SK-N-SH treated with all-trans-retinoic acid at 6 μM for 48 hours (cell line): ENCODE data around the gene RNF144A.

ENCODE experiments used
- ATAC-seq: fragments of 200-7000 bp; cut with Tn5 transposase; 3 replicates; pipeline ENCODE4 v1.9.1; 2020; ENCODE audit warnings: mild to moderate bottlenecking, moderate library complexity
- ARNTL ChIP-seq: fragments of 450-650 bp; formaldehyde crosslinking; IDR thresholded peaks from 2 replicates; pipeline ENCODE4 v1.5.0; 2020; ENCODE audit warnings: low read depth, mild to moderate bottlenecking, moderate library complexity, borderline replicate concordance
- BACH2 ChIP-seq: fragments of 250-450 bp; sonication (Bioruptor Pico); IDR thresholded peaks from 2 replicates; pipeline ENCODE4 v1.9.0; 2021; ENCODE audit warnings: mild to moderate bottlenecking, borderline replicate concordance
- CSDC2 ChIP-seq: fragments of 250-450 bp; sonication (Bioruptor Pico); IDR thresholded peaks from 2 replicates; pipeline ENCODE4 v1.5.0; 2020; ENCODE audit warnings: mild to moderate bottlenecking, moderate library complexity
- ESRRG ChIP-seq: fragments of 250-450 bp; sonication (Bioruptor Pico); IDR thresholded peaks from 2 replicates; pipeline ENCODE4 v1.6.1; 2021; ENCODE audit warnings: mild to moderate bottlenecking
- GLIS3 ChIP-seq: fragments of 250-450 bp; sonication (Bioruptor Pico); IDR thresholded peaks from 2 replicates; pipeline ENCODE4 v1.5.0; 2020; ENCODE audit warnings: mild to moderate bottlenecking, moderate library complexity
- ISL1 ChIP-seq: fragments of 250-450 bp; sonication (Bioruptor Pico); IDR thresholded peaks from 2 replicates; pipeline ENCODE4 v2.1.2; 2022; ENCODE audit warnings: mild to moderate bottlenecking, moderate library complexity
- OSR1 ChIP-seq: fragments of 250-450 bp; sonication (Bioruptor Pico); IDR thresholded peaks from 2 replicates; pipeline ENCODE4 v1.8.0; 2022; ENCODE audit warnings: moderate library complexity, mild to moderate bottlenecking, inconsistent platforms
- PPARA ChIP-seq: fragments of 250-450 bp; sonication (Bioruptor Pico); IDR thresholded peaks from 2 replicates; pipeline ENCODE4 v1.5.0; 2020; ENCODE audit warnings: mild to moderate bottlenecking, borderline replicate concordance
- RARB ChIP-seq: fragments of 250-450 bp; sonication (Bioruptor Pico); IDR thresholded peaks from 2 replicates; pipeline ENCODE4 v1.8.0; 2021; ENCODE audit warnings: mild to moderate bottlenecking, moderate library complexity
- SNAI2 ChIP-seq: fragments of 250-450 bp; sonication (Bioruptor Pico); IDR thresholded peaks from 2 replicates; pipeline ENCODE4 v1.5.0; 2020; ENCODE audit warnings: mild to moderate bottlenecking, moderate library complexity
- TCF4 ChIP-seq: fragments of 250-450 bp; sonication (Bioruptor Pico); IDR thresholded peaks from 2 replicates; pipeline ENCODE4 v1.8.0; 2021; ENCODE audit warnings: mild to moderate bottlenecking, moderate library complexity, borderline replicate concordance
- TOX ChIP-seq: fragments of 250-450 bp; sonication (Bioruptor Pico); IDR thresholded peaks from 2 replicates; pipeline ENCODE4 v1.8.0; 2021; ENCODE audit warnings: mild to moderate bottlenecking, moderate library complexity, borderline replicate concordance
- ZC3H10 ChIP-seq: fragments of 250-450 bp; sonication (Bioruptor Pico); IDR thresholded peaks from 2 replicates; pipeline ENCODE4 v1.5.1; 2021; ENCODE audit warnings: mild to moderate bottlenecking, moderate library complexity
- ZFP3 ChIP-seq: fragments of 250-450 bp; sonication (Bioruptor Pico); IDR thresholded peaks from 2 replicates; pipeline ENCODE4 v1.5.0; 2020; ENCODE audit warnings: mild to moderate bottlenecking, moderate library complexity
- ZFP30 ChIP-seq: fragments of 450-650 bp; formaldehyde crosslinking; IDR thresholded peaks from 2 replicates; pipeline ENCODE4 v1.5.0; 2022; ENCODE audit warnings: mild to moderate bottlenecking, moderate library complexity
- ZNF565 ChIP-seq: fragments of 450-650 bp; formaldehyde crosslinking; conservative IDR thresholded peaks from 2 replicates; pipeline ENCODE4 v1.5.0; 2020; ENCODE audit warnings: low read depth, mild to moderate bottlenecking, moderate library complexity
- ZNF70 ChIP-seq: fragments of 450-650 bp; formaldehyde crosslinking; IDR thresholded peaks from 2 replicates; pipeline ENCODE4 v1.5.0; 2020; ENCODE audit warnings: mild to moderate bottlenecking, moderate library complexity
- ZNF8 ChIP-seq: fragments of 450-650 bp; formaldehyde crosslinking; IDR thresholded peaks from 2 replicates; pipeline ENCODE4 v1.5.0; 2020; ENCODE audit warnings: mild to moderate bottlenecking, moderate library complexity
- TF ChIP-seq, protein P1 (sequence below): fragments of 250-450 bp; sonication (Bioruptor Pico); IDR thresholded peaks from 2 replicates; pipeline ENCODE4 v1.8.0; 2021; ENCODE audit warnings: low read depth, mild to moderate bottlenecking, moderate library complexity, borderline replicate concordance
- TF ChIP-seq, protein P2 (sequence below): fragments of 250-450 bp; sonication (Bioruptor Pico); IDR thresholded peaks from 2 replicates; pipeline ENCODE4 v1.5.1; 2020; ENCODE audit warnings: low read depth, mild to moderate bottlenecking, moderate library complexity
- TF ChIP-seq, protein P3 (sequence below): fragments of 250-450 bp; sonication (Bioruptor Pico); IDR thresholded peaks from 2 replicates; pipeline ENCODE4 v1.5.0; 2020; ENCODE audit warnings: mild to moderate bottlenecking, moderate library complexity
- TF ChIP-seq, protein P4 (sequence below): fragments of 250-450 bp; sonication (Bioruptor Pico); IDR thresholded peaks from 2 replicates; pipeline ENCODE4 v1.5.1; 2021; ENCODE audit warnings: mild to moderate bottlenecking, moderate library complexity

The RNF144A gene

DNA sequence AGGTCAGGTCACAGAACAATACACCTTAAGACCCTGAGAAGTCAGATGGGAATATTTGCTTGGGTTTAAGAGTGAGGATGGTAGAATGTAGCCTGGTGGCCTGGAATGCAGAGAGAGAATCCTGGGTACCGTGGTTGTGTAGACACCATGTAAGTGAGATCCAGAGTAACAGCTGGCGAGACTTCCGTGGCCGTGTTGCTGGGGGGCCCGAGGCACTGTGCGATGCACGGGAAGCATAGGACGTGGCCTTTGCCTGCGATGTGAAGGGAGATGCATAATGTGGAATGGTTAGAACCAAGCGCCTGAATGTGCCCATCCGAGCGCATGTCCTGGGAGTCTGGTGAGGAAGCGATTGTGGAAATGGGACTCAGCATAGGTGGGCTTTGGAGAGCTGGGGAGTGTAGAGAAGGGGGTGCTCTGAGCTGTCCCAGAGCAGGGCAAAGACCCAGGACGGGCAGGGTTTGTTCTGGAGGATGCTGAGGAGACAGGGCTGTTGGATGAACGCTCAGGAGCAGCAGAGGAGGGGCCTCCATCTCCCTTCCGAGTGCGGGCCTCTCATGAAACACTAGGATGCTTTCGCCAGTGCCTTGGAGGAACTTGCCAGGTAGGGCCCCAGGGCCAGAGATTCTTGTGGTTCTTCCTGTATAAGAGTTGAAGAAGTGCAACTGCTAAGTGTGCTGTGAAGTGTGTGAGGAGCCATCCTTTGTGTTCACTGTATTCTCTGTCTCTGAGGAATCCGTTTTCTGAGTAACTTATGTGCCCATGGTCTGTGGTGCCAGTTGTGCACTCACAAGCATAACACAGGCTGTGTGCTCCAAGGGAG lies 7.1 kb downstream of the RNF144A start (continued):
- TF ChIP-seq CSDC2 (CRISPR knock-in tag) (no peak), ZFP3 (CRISPR knock-in tag) (no peak)
- TF ChIP-seq, protein P1, sequence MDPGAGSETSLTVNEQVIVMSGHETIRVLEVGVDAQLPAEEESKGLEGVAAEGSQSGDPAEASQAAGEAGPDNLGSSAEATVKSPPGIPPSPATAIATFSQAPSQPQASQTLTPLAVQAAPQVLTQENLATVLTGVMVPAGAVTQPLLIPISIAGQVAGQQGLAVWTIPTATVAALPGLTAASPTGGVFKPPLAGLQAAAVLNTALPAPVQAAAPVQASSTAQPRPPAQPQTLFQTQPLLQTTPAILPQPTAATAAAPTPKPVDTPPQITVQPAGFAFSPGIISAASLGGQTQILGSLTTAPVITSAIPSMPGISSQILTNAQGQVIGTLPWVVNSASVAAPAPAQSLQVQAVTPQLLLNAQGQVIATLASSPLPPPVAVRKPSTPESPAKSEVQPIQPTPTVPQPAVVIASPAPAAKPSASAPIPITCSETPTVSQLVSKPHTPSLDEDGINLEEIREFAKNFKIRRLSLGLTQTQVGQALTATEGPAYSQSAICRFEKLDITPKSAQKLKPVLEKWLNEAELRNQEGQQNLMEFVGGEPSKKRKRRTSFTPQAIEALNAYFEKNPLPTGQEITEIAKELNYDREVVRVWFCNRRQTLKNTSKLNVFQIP (CRISPR knock-in tag), result no peak
- TF ChIP-seq, all 23 proteins: peak for 0

DNA sequence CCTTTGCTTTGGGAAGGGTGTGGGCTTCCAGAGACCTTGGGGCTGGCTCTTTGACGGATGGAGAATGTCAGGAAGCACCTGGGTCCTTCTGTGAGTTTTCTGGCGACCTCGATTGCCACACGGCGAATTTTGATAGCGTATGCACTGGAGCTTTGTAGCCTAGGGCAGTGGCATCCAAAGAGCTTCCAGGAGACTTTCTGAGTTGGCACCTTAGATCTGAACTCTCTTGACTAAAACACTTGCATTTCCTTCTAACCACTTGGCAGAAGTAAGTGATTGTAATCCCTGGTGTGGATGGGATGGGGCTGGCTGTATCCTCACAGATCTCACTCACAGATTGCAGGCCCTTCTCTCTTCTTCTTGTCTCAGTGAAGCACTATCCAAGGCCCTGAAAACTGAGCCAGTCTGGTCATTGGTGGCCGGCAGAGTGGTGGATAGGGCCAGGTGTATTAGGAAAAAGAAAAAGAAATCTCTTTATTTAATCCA lies 7.8 kb downstream of the RNF144A start:
- ATAC-seq, result no peak
- TF ChIP-seq, protein P2, sequence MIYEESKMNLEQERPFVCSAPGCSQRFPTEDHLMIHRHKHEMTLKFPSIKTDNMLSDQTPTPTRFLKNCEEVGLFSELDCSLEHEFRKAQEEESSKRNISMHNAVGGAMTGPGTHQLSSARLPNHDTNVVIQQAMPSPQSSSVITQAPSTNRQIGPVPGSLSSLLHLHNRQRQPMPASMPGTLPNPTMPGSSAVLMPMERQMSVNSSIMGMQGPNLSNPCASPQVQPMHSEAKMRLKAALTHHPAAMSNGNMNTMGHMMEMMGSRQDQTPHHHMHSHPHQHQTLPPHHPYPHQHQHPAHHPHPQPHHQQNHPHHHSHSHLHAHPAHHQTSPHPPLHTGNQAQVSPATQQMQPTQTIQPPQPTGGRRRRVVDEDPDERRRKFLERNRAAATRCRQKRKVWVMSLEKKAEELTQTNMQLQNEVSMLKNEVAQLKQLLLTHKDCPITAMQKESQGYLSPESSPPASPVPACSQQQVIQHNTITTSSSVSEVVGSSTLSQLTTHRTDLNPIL, result no peak
- no peak for TF ChIP-seq CSDC2 (CRISPR knock-in tag)
- no peak for TF ChIP-seq TCF4
- TF ChIP-seq, protein P3, sequence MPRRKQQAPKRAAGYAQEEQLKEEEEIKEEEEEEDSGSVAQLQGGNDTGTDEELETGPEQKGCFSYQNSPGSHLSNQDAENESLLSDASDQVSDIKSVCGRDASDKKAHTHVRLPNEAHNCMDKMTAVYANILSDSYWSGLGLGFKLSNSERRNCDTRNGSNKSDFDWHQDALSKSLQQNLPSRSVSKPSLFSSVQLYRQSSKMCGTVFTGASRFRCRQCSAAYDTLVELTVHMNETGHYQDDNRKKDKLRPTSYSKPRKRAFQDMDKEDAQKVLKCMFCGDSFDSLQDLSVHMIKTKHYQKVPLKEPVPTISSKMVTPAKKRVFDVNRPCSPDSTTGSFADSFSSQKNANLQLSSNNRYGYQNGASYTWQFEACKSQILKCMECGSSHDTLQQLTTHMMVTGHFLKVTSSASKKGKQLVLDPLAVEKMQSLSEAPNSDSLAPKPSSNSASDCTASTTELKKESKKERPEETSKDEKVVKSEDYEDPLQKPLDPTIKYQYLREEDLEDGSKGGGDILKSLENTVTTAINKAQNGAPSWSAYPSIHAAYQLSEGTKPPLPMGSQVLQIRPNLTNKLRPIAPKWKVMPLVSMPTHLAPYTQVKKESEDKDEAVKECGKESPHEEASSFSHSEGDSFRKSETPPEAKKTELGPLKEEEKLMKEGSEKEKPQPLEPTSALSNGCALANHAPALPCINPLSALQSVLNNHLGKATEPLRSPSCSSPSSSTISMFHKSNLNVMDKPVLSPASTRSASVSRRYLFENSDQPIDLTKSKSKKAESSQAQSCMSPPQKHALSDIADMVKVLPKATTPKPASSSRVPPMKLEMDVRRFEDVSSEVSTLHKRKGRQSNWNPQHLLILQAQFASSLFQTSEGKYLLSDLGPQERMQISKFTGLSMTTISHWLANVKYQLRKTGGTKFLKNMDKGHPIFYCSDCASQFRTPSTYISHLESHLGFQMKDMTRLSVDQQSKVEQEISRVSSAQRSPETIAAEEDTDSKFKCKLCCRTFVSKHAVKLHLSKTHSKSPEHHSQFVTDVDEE, result no peak
- no peak for TF ChIP-seq TOX (CRISPR knock-in tag)
- TF ChIP-seq, protein P1 (CRISPR knock-in tag), result no peak
- TF ChIP-seq PPARA (CRISPR knock-in tag), result no peak
- no peak for TF ChIP-seq SNAI2
- TF ChIP-seq ZNF565 (CRISPR knock-in tag), result no peak
- TF ChIP-seq ZNF8, result no peak
- no peak for TF ChIP-seq ZFP30 (CRISPR knock-in tag)
- TF ChIP-seq ARNTL (CRISPR knock-in tag), result no peak
- TF ChIP-seq ZNF70, result no peak
- no peak for TF ChIP-seq OSR1 (CRISPR knock-in tag)
- TF ChIP-seq RARB, result no peak

DNA sequence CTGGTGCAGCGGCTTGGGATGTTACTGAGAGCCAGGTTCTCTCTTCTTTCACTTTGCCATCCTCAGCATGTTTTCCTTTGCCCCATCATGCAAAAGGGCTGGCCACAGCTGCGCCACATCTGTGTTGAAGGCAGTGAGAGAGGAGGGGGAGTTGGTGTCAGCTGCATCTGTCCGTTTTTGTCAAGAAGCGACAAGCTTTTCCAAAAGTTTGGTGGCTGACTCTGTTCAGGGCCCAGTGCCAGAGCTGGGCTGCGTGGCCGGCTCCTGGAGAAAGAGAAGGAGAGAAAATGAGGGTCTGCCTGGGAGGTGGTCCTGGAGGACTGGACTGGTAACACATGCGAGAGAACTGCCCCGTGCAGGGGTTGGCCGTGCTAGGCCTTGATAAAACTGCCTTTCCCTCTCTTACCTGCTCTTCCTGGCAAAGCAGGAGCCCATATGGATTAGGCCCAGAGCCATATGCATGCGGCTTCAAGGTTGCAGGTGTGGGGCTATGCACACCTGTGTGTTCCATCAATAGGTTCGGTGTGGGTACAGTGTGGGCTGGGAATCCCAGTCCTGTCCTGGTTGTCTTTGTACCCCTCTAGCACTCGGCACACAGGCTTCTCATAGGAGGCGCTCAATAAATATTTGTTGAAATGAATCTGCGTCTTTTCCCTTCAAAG lies 9.0 kb downstream of the RNF144A start:
- no peak for ATAC-seq
- TF ChIP-seq SNAI2, result no peak
- TF ChIP-seq RARB, result no peak
- no peak for TF ChIP-seq CSDC2 (CRISPR knock-in tag)
- no peak for TF ChIP-seq ZNF565 (CRISPR knock-in tag)
- TF ChIP-seq TCF4, result no peak
- TF ChIP-seq, protein P1 (CRISPR knock-in tag), result no peak
- TF ChIP-seq ESRRG (CRISPR knock-in tag), result no peak
- no peak for TF ChIP-seq ZNF8
- TF ChIP-seq TOX (CRISPR knock-in tag), result no peak
- TF ChIP-seq ISL1, result no peak
- TF ChIP-seq BACH2 (CRISPR knock-in tag), result no peak
- TF ChIP-seq OSR1 (CRISPR knock-in tag), result no peak
- TF ChIP-seq, protein P4, sequence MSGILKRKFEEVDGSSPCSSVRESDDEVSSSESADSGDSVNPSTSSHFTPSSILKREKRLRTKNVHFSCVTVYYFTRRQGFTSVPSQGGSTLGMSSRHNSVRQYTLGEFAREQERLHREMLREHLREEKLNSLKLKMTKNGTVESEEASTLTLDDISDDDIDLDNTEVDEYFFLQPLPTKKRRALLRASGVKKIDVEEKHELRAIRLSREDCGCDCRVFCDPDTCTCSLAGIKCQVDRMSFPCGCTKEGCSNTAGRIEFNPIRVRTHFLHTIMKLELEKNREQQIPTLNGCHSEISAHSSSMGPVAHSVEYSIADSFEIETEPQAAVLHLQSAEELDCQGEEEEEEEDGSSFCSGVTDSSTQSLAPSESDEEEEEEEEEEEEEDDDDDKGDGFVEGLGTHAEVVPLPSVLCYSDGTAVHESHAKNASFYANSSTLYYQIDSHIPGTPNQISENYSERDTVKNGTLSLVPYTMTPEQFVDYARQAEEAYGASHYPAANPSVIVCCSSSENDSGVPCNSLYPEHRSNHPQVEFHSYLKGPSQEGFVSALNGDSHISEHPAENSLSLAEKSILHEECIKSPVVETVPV (CRISPR knock-in tag), result no peak
- no peak for TF ChIP-seq ZC3H10
- TF ChIP-seq, protein P2, result no peak
- TF ChIP-seq GLIS3, result no peak
- TF ChIP-seq ZNF70, result no peak
